Mammary epithelial cell (primary cell): Measurements from ENCODE around the gene CSNK1E.

ENCODE experiments used
- EZH2 ChIP-seq: IDR thresholded peaks from 2 replicates; pipeline ENCODE4 v1.6.1; 2012; ENCODE audit warnings: low read length, inconsistent platforms, borderline replicate concordance
- TF ChIP-seq, protein P1 (sequence below), 2 donors: IDR thresholded peaks in 1 of 2; conservative IDR thresholded peaks in 1 of 2; 2 replicates each; pipeline ENCODE4 v1.5.1; 2011 to 2012; ENCODE audit warnings: inconsistent platforms in 2 of 2, low read length in 2 of 2, mild to moderate bottlenecking in 2 of 2, control low read depth in 1 of 2, low read depth in 1 of 2; ENCODE audit not compliant: insufficient read depth in 1 of 2; ENCODE audit errors: extremely low read depth in 1 of 2

DNA sequence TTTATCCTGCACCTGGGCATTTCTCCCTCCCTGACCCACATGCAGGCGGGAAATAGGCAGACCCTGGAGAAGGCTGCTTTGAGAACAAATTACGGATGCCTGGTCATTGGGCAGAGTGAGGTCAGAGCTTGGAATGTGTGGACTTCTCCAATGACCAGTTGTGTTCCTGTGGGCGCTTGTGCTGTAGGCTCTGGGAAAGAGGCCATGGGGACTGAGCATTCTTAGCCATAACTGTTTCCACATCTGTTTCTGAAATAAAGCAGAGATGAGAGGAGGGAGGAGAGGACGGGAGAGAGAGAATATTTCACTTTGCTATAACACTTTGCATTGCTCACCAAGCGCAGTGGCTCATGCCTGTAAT lies 33.2 kb downstream of the CSNK1E start:
- TF ChIP-seq, protein P1, sequence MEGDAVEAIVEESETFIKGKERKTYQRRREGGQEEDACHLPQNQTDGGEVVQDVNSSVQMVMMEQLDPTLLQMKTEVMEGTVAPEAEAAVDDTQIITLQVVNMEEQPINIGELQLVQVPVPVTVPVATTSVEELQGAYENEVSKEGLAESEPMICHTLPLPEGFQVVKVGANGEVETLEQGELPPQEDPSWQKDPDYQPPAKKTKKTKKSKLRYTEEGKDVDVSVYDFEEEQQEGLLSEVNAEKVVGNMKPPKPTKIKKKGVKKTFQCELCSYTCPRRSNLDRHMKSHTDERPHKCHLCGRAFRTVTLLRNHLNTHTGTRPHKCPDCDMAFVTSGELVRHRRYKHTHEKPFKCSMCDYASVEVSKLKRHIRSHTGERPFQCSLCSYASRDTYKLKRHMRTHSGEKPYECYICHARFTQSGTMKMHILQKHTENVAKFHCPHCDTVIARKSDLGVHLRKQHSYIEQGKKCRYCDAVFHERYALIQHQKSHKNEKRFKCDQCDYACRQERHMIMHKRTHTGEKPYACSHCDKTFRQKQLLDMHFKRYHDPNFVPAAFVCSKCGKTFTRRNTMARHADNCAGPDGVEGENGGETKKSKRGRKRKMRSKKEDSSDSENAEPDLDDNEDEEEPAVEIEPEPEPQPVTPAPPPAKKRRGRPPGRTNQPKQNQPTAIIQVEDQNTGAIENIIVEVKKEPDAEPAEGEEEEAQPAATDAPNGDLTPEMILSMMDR (conservative IDR thresholded peaks at IDR 0.05 in 1 of 2, IDR thresholded peaks at IDR 0.05 in 1 of 2; ENCODE audit: extremely low read depth in 1 of 2, insufficient read depth in 1 of 2, low read depth in 1 of 2, low read length in 2 of 2), result no peak
- TF ChIP-seq EZH2, result no peak
